ENCODE data around the gene TAOK2.

GRCh38 chr16:30022887-30023286, 49.2 kb downstream of the TAOK2 start, which contains the start of gene C16orf92:
- no peak for TF ChIP-seq CTCF (IDR thresholded peaks at IDR 0.05)
- TF ChIP-seq POLR2A (IDR thresholded peaks at IDR 0.05), result no peak

All from tibial nerve (tissue), 3 donors.